Chondrocyte (in vitro differentiated cells): ENCODE results near the gene ZACN. TPM values are rescaled to one million over a fixed set of nuclear protein-coding genes. Genes with fewer than 3 reads are reported as not detected.
A peak's percentile ranks its signal among the peaks of the same experiment; 100 is the strongest.

Experiments used
- DNase-seq: peaks from one replicate; pipeline ENCODE4 v3.0.0; 2021; ENCODE audit warnings: mixed read lengths, low spot score
- H3K27ac Mint-ChIP-seq: one replicate; pipeline ENCODE4 v1.8.0; 2021; ENCODE audit warnings: mild to moderate bottlenecking, moderate library complexity, mixed read lengths; ENCODE audit not compliant: unreplicated experiment
- H3K27me3 Mint-ChIP-seq: 2 replicates; pipeline ENCODE4 v1.8.0; 2021; ENCODE audit warnings: low read depth, mixed read lengths
- H3K36me3 Mint-ChIP-seq: 2 replicates; pipeline ENCODE4 v1.8.0; 2021; ENCODE audit warnings: low read depth, mixed read lengths
- H3K4me1 Mint-ChIP-seq: 2 replicates; pipeline ENCODE4 v1.8.0; 2021; ENCODE audit warnings: low read depth, mild to moderate bottlenecking, mixed read lengths
- H3K4me3 Mint-ChIP-seq: one replicate; pipeline ENCODE4 v1.8.0; 2021; ENCODE audit warnings: mild to moderate bottlenecking, moderate library complexity, mixed read lengths; ENCODE audit not compliant: unreplicated experiment
- H3K9me3 Mint-ChIP-seq: 2 replicates; pipeline ENCODE4 v1.8.0; 2021; ENCODE audit warnings: low read depth, mixed read lengths
- CTCF ChIP-seq: fragments of 200-600 bp; sonication (generic); IDR thresholded peaks from 2 replicates; pipeline ENCODE4 v1.5.0; 2021; ENCODE audit warnings: antibody characterized with exemption, mild to moderate bottlenecking, moderate library complexity
- total RNA-seq: library from RNA; stranded (reverse); gene quantifications from 3 replicates; pipeline ENCODE4 v1.2.1, GENCODE V29; 2021

Gene ZACN
- total RNA-seq, 1 donor from 2014 or later, result not detected

- no peaks in the 10 kb centered on the region for H3K27me3 Mint-ChIP-seq
- no peaks in the 10 kb centered on the region for H3K4me1 Mint-ChIP-seq
- peak; percentile 64 for DNase-seq
- H3K36me3 Mint-ChIP-seq, result peaks cover 38% of the 10 kb centered on the region
- H3K9me3 Mint-ChIP-seq, result no peaks in the 10 kb centered on the region
- no peak overlapping the region for H3K27ac Mint-ChIP-seq
- TF ChIP-seq CTCF, result no peak
- no peak overlapping the region for H3K4me3 Mint-ChIP-seq
Measured at GRCh38 chr17:76088868-76089576, 10.0 kb downstream of the ZACN start.

GRCh38 chr17:76089680-76090516 is 10.9 kb downstream of the ZACN start:
- H3K36me3 Mint-ChIP-seq, result peaks cover 39% of the 10 kb centered on the region
- H3K27ac Mint-ChIP-seq, result no peak overlapping the region
- DNase-seq, result peak; percentile 75
- TF ChIP-seq CTCF, result no peak
- no peaks in the 10 kb centered on the region for H3K27me3 Mint-ChIP-seq
- no peaks in the 10 kb centered on the region for H3K9me3 Mint-ChIP-seq
- no peak overlapping the region for H3K4me3 Mint-ChIP-seq
- no peaks in the 10 kb centered on the region for H3K4me1 Mint-ChIP-seq

DNA sequence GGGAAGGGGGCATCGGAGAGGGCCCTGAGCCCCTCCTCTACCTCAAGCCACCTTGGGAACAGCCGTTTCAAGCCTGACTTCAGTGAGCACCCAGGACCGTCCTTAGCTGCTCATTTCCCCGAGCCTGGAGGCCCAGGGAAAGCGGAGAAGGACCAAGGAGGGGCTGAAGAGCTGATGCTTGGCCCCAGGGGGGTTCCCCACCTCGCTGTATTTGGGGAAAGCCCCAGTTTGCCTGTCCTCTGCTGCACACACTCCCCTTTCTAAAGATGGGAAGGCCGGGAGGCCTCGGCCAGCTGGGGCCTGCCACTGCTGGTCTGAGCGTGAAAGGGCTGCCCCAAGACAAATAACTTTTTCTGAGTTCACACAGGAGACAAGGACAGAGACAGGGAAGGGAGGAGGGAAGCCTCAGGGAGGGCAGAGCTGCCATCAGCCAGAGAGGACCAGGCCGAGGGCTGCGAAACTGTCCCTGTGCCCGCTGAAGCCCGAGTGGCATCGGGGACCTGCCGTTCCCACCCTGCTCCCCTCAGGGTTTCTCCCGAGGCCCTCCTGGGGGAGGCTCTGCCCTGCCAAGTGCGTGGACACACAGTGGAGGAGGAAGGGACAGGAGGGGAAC is 11.6 kb downstream of the ZACN start:
- DNase-seq, result peak; percentile 67
- Mint-ChIP-seq H3K9me3 (no peaks in the 10 kb centered on the region), H3K27ac (no peak overlapping the region), H3K36me3 (peaks cover 36% of the 10 kb centered on the region), H3K4me1 (no peaks in the 10 kb centered on the region), H3K27me3 (no peaks in the 10 kb centered on the region), H3K4me3 (no peak overlapping the region)
- no peak for TF ChIP-seq CTCF

GRCh38 chr17:76091526-76092286 is 12.7 kb downstream of the ZACN start:
- Mint-ChIP-seq H3K4me3 (no peak overlapping the region), H3K36me3 (peaks cover 36% of the 10 kb centered on the region)
- DNase-seq, result peak; percentile 75

More at GRCh38 chr17:76091526-76092286, 12.7 kb downstream of the ZACN start:
- Mint-ChIP-seq H3K27me3 (no peaks in the 10 kb centered on the region), H3K9me3 (no peaks in the 10 kb centered on the region), H3K27ac (no peak overlapping the region), H3K4me1 (no peaks in the 10 kb centered on the region)
- TF ChIP-seq CTCF, result no peak
